Measurements from ENCODE around the gene RPS2.
"Not testable (repeated sequence)": the region's sequence is repeated elsewhere in the genome, so short reads cannot be mapped to it uniquely, and the experiment has no call there.

The RPS2 gene

GRCh38 chr16:1960665-1961630 lies 3.7 kb downstream of the RPS2 start:
- peak overlapping the region; percentile 90 for H3K4me3 ChIP-seq (ENCODE audit: low read depth, low read length)
- TF ChIP-seq CTCF (IDR thresholded peaks at IDR 0.05; ENCODE audit: insufficient read depth, low read depth, low read length, missing control alignments), result no peak
- DNase-seq (ENCODE audit: low read depth), result peak; percentile 82

- H3K4me3 ChIP-seq (ENCODE audit: low read depth, low read length), result peak within 1 kb of the TSS; percentile 90
- DNase-seq (ENCODE audit: low read depth), result peak; percentile 96
Observed at GRCh38 chr16:1959269-1960039, 5.2 kb downstream of the RPS2 start, which contains the start of gene NDUFB10. NDUFB10 (plus strand) TSS chr16:1959538; CDS start chr16:1959625, 87 bp downstream.

GRCh38 chr16:1958715-1959268 lies 5.8 kb downstream of the RPS2 start:
- H3K4me3 ChIP-seq (ENCODE audit: low read depth, low read length), result no peak overlapping the region
- no peak for DNase-seq (ENCODE audit: low read depth)
- no peak for TF ChIP-seq CTCF (IDR thresholded peaks at IDR 0.05; ENCODE audit: insufficient read depth, low read depth, low read length, missing control alignments)

More at GRCh38 chr16:1959269-1960039, 5.2 kb downstream of the RPS2 start, which contains the start of gene NDUFB10:
- TF ChIP-seq CTCF (IDR thresholded peaks at IDR 0.05; ENCODE audit: insufficient read depth, low read depth, low read length, missing control alignments), result peak; percentile 72

GRCh38 chr16:1958143-1958491 lies 6.5 kb downstream of the RPS2 start:
- H3K4me3 ChIP-seq (ENCODE audit: low read depth, low read length); DNase-seq (ENCODE audit: low read depth): not testable (repeated sequence)

GRCh38 chr16:1957434-1958142 lies 7.0 kb downstream of the RPS2 start:
- DNase-seq (ENCODE audit: low read depth); H3K4me3 ChIP-seq (ENCODE audit: low read depth, low read length): not testable (repeated sequence)

GRCh38 chr16:1953734-1954133 lies 10.9 kb downstream of the RPS2 start:
- no peak overlapping the region for H3K4me3 ChIP-seq (ENCODE audit: low read depth, low read length)
- no peak for TF ChIP-seq CTCF (IDR thresholded peaks at IDR 0.05; ENCODE audit: insufficient read depth, low read depth, low read length, missing control alignments)
- no peak for DNase-seq (ENCODE audit: low read depth)

GRCh38 chr16:1950559-1950958 lies 14.1 kb downstream of the RPS2 start:
- DNase-seq (ENCODE audit: low read depth), result no peak
- no peak overlapping the region for H3K4me3 ChIP-seq (ENCODE audit: low read depth, low read length)
- TF ChIP-seq CTCF (IDR thresholded peaks at IDR 0.05; ENCODE audit: insufficient read depth, low read depth, low read length, missing control alignments), result no peak

Measured in GM12865 (cell line).